Uterus (tissue), 4 donors: ENCODE measurements around the gene MAPK10. TPM values are rescaled to one million over a fixed set of nuclear protein-coding genes. Genes with fewer than 3 reads are reported as not detected.
"Not testable (repeated sequence)": the region's sequence is repeated elsewhere in the genome, so short reads cannot be mapped to it uniquely, and the experiment has no call there.

Source experiments
- DNase-seq, 2 donors: peaks; one replicate each; pipeline ENCODE4 v3.0.0-alpha.2; 2019 to 2020
- H3K27ac ChIP-seq, 2 donors: fragments of 200-600 bp; sonication (generic); 1 replicate in 1 of 2; 2 replicates in 1 of 2; pipeline ENCODE4 v1.5.1; 2016 to 2018
- H3K27me3 ChIP-seq, 2 donors: fragments of 200-600 bp; sonication (generic); one replicate each; pipeline ENCODE4 v1.5.1; 2018 to 2019; ENCODE audit warnings: control low read depth in 1 of 2
- H3K36me3 ChIP-seq, 2 donors: fragments of 200-600 bp; sonication (generic); one replicate each; pipeline ENCODE4 v1.5.1; 2019; ENCODE audit warnings: control low read depth in 1 of 2
- H3K4me1 ChIP-seq, 2 donors: fragments of 200-600 bp; sonication (generic); one replicate each; pipeline ENCODE4 v1.5.1; 2018 to 2019; ENCODE audit warnings: control low read depth in 1 of 2
- H3K4me3 ChIP-seq, 2 donors: fragments of 200-600 bp; sonication (generic); 1 replicate in 1 of 2; 2 replicates in 1 of 2; pipeline ENCODE4 v1.5.1; 2018 to 2019; ENCODE audit warnings: mild to moderate bottlenecking in 1 of 2
- H3K9me3 ChIP-seq, 2 donors: fragments of 200-600 bp; sonication (generic); one replicate each; pipeline ENCODE4 v1.5.1; 2019; ENCODE audit warnings: control low read depth in 1 of 2
- CTCF ChIP-seq, 4 experiments: fragments of 200-600 bp in 2 of 4; fragments of 450-650 bp in 2 of 4; sonication (generic) in 2 of 4; IDR thresholded peaks; one replicate each; pipeline ENCODE4 v1.5.1; 2016 to 2019; ENCODE audit warnings: antibody characterized with exemption in 4 of 4, mild to moderate bottlenecking in 2 of 4, moderate library complexity in 1 of 4
- POLR2A ChIP-seq, 2 donors: fragments of 450-650 bp; IDR thresholded peaks; one replicate each; pipeline ENCODE4 v1.6.1; 2016; ENCODE audit warnings: antibody characterized with exemption in 2 of 2, mild to moderate bottlenecking in 1 of 2, moderate library complexity in 1 of 2
- intact Hi-C: fragments of 100-400 bp; cut with DNase I; formaldehyde crosslinking; loops from one replicate; pipeline ENCODE4 v1.15.1; 2023; ENCODE audit warnings: low total_unique reads
- total RNA-seq, 4 donors: library from RNA; depleted of rRNA in 3 of 4; stranded (reverse); fragments of >200 nt in 3 of 4; gene quantifications; one replicate each; pipeline versions ENCODE4 v1.1.0 to v1.2.4, GENCODE V29; 2014 to 2023
- donor health status: DM: yes; HTN: yes; CAD: no.

Gene MAPK10
- total RNA-seq, 4 donors from 2014 or later = 38.2 to 144 (median 73.0) TPM

GRCh38 chr4:86032476-86033022 lies 327.3 kb downstream of the MAPK10 start:
- Histone ChIP-seq H3K27ac (peak overlapping the region; percentile 58 to 63), H3K9me3 (no peaks in the 10 kb centered on the region), H3K36me3 (no peaks in the 10 kb centered on the region), H3K4me3 (no peak overlapping the region), H3K27me3 (no peaks in the 10 kb centered on the region), H3K4me1 (peaks cover 0 to 5% of the 10 kb centered on the region in 2 donors)
- DNase-seq = peak; percentile 24 to 39
- intact Hi-C loops = no loop called here
- TF ChIP-seq POLR2A (IDR thresholded peaks at IDR 0.05) (no peak), CTCF (IDR thresholded peaks at IDR 0.05) (no peak)

GRCh38 chr4:86031927-86032326 lies 327.9 kb downstream of the MAPK10 start:
- H3K27ac ChIP-seq = peak overlapping the region; percentile 58 to 63
- peaks cover 0 to 5% of the 10 kb centered on the region in 2 donors for H3K4me1 ChIP-seq
- H3K36me3 ChIP-seq = no peaks in the 10 kb centered on the region
- H3K27me3 ChIP-seq = no peaks in the 10 kb centered on the region
- DNase-seq = no peak
- H3K4me3 ChIP-seq = no peak overlapping the region
- no peak for TF ChIP-seq CTCF (IDR thresholded peaks at IDR 0.05)
- TF ChIP-seq POLR2A (IDR thresholded peaks at IDR 0.05) = no peak
- H3K9me3 ChIP-seq = no peaks in the 10 kb centered on the region
- intact Hi-C loops = no loop called here

GRCh38 chr4:86026720-86027119 lies 333.1 kb downstream of the MAPK10 start:
- no peaks in the 10 kb centered on the region for H3K27me3 ChIP-seq
- no peak overlapping the region for H3K4me3 ChIP-seq
- intact Hi-C loops = no loop called here
- no peaks in the 10 kb centered on the region for H3K4me1 ChIP-seq
- H3K36me3 ChIP-seq = no peaks in the 10 kb centered on the region
- no peaks in the 10 kb centered on the region for H3K9me3 ChIP-seq
- no peak overlapping the region for H3K27ac ChIP-seq
- TF ChIP-seq CTCF (IDR thresholded peaks at IDR 0.05) = no peak
- no peak for TF ChIP-seq POLR2A (IDR thresholded peaks at IDR 0.05)
- DNase-seq = no peak

- H3K4me3 ChIP-seq, H3K4me1 ChIP-seq, H3K27me3 ChIP-seq, H3K9me3 ChIP-seq, intact Hi-C loops, DNase-seq, H3K36me3 ChIP-seq, H3K27ac ChIP-seq: not testable (repeated sequence)
Observed at GRCh38 chr4:86021671-86022070, 338.2 kb downstream of the MAPK10 start.

- intact Hi-C loops = no loop called here
- Histone ChIP-seq H3K27ac (no peak overlapping the region), H3K9me3 (no peaks in the 10 kb centered on the region), H3K4me3 (no peak overlapping the region), H3K36me3 (no peaks in the 10 kb centered on the region), H3K4me1 (no peaks in the 10 kb centered on the region), H3K27me3 (no peaks in the 10 kb centered on the region)
- TF ChIP-seq POLR2A (IDR thresholded peaks at IDR 0.05) (no peak), CTCF (IDR thresholded peaks at IDR 0.05) (no peak)
- no peak for DNase-seq
Observed at GRCh38 chr4:86019906-86020305, 339.9 kb downstream of the MAPK10 start.

GRCh38 chr4:86019362-86019761 lies 340.5 kb downstream of the MAPK10 start:
- intact Hi-C loops = no loop called here
- no peaks in the 10 kb centered on the region for H3K27me3 ChIP-seq
- DNase-seq = no peak
- H3K27ac ChIP-seq = no peak overlapping the region
- no peaks in the 10 kb centered on the region for H3K4me1 ChIP-seq
- H3K36me3 ChIP-seq = no peaks in the 10 kb centered on the region
- TF ChIP-seq POLR2A (IDR thresholded peaks at IDR 0.05) (no peak), CTCF (IDR thresholded peaks at IDR 0.05) (no peak)
- no peaks in the 10 kb centered on the region for H3K9me3 ChIP-seq
- no peak overlapping the region for H3K4me3 ChIP-seq
